Lower lobe of right lung (tissue), 2 donors: ENCODE measurements around the gene DIP2C. TPM values are rescaled to one million over a fixed set of nuclear protein-coding genes. Genes with fewer than 3 reads are reported as not detected.
"Not testable (repeated sequence)": the region's sequence is repeated elsewhere in the genome, so short reads cannot be mapped to it uniquely, and the experiment has no call there.

Source experiments
- ATAC-seq, 2 donors: fragments of 200-7000 bp; cut with Tn5 transposase; one replicate each; pipeline ENCODE4 v1.9.1; 2020 to 2022; ENCODE audit warnings: mild to moderate bottlenecking in 2 of 2, moderate library complexity in 2 of 2
- DNase-seq: peaks from one replicate; pipeline ENCODE4 v3.0.0-alpha.2; 2020
- H3K27ac ChIP-seq: fragments of 200-600 bp; one replicate; pipeline ENCODE4 v1.8.0; 2022
- H3K27me3 ChIP-seq: fragments of 200-600 bp; one replicate; pipeline ENCODE4 v1.8.0; 2022; ENCODE audit warnings: low read depth
- H3K36me3 ChIP-seq: fragments of 200-600 bp; one replicate; pipeline ENCODE4 v1.8.0; 2022; ENCODE audit warnings: mild to moderate bottlenecking
- H3K4me1 ChIP-seq: fragments of 200-600 bp; one replicate; pipeline ENCODE4 v1.8.0; 2022
- H3K4me3 ChIP-seq: fragments of 200-600 bp; one replicate; pipeline ENCODE4 v1.8.0; 2022; ENCODE audit warnings: mild to moderate bottlenecking
- H3K9me3 ChIP-seq: fragments of 200-600 bp; one replicate; pipeline ENCODE4 v1.8.0; 2022
- CTCF ChIP-seq: fragments of 200-600 bp; IDR thresholded peaks from one replicate; pipeline ENCODE4 v1.8.0; 2022; ENCODE audit warnings: antibody characterized with exemption, mild to moderate bottlenecking
- intact Hi-C: fragments of 100-400 bp; cut with DNase I; formaldehyde crosslinking; loops from one replicate; pipeline ENCODE4 v1.11.0; 2022
- total RNA-seq: library from RNA; stranded (reverse); fragmentation: NEBNext Ultra II Directional; extraction: Animal tissue kit (Norgen Biotek cat#: 25700); gene quantifications from one replicate; pipeline ENCODE4 v1.2.1, GENCODE V29; 2021
- donor health status: DM: no; HTN: yes; CAD: no; lungs with severe emphysema.

DIP2C gene
- total RNA-seq, 1 donor from 2014 or later, result 15.1 TPM

DNA sequence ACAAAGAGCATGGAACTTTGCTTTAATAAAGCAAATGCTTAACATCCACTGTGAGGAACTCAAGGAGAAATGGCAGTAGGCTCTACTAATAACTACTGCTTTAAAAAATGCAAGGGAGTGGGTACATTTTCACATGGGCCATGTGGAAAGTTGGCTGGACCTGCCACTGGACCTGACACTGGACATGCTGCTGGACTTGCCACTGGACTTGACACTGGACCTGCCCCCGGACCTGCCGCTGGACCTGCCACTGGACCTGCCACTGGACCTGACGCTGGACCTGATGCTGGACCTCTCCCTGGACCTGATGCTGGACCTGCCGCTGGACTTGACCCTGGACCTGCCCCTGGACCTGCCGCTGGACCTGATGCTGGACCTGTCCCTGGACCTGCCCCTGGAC is 32.6 kb downstream of the DIP2C start:
- no peak for ATAC-seq
- TF ChIP-seq CTCF, result no peak
- Histone ChIP-seq H3K27ac (no peak overlapping the region), H3K9me3 (no peaks in the 10 kb centered on the region), H3K36me3 (no peaks in the 10 kb centered on the region), H3K4me3 (no peak overlapping the region), H3K4me1 (peaks cover 15% of the 10 kb centered on the region), H3K27me3 (no peaks in the 10 kb centered on the region)
- DNase-seq, result no peak
- intact Hi-C loops, result no loop called here

DNA sequence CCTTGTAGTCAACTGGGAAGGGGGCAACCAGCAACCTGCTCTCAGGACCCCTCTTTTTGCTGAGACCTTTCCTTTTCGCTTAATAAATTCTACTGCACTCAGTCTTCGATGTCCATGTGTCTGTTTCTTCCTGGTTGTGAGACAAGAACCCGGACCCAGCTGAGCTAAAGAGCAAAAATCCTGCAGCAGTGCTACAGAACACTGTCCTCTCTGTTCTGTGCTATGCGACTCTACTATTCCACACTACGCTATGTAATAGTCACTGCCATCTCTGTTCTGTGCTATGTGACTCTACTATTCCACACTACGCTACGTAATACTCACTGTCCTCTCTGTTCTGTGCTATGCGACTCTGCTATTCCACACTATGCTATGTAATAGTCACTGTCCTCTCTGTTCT is 34.3 kb downstream of the DIP2C start:
- ATAC-seq (no peak), DNase-seq (no peak)
- Histone ChIP-seq H3K27ac (no peak overlapping the region), H3K36me3 (no peaks in the 10 kb centered on the region), H3K4me1 (peaks cover 23% of the 10 kb centered on the region), H3K4me3 (no peak overlapping the region), H3K27me3 (no peaks in the 10 kb centered on the region), H3K9me3 (no peaks in the 10 kb centered on the region)
- intact Hi-C loops, result no loop called here
- no peak for TF ChIP-seq CTCF

DNA sequence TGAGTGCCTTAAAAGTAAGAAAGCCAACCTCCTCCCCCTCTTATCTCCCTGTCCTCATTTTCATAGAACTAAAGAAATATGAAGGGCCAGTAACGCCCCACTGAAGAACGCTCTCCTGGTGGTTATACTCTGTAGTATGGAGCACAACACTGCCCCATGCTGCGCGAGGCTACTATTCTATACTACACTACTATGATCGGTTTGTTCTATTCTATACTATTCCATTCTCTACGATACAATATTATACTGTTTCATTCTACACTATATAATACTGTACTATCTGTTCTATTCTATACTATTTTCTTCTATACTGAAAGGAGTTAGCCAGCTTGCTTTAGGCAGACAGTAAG is 34.8 kb downstream of the DIP2C start:
- Histone ChIP-seq H3K4me1 (peaks cover 26% of the 10 kb centered on the region), H3K4me3 (no peak overlapping the region), H3K36me3 (no peaks in the 10 kb centered on the region), H3K27me3 (no peaks in the 10 kb centered on the region), H3K9me3 (no peaks in the 10 kb centered on the region), H3K27ac (no peak overlapping the region)
- DNase-seq (no peak), ATAC-seq (peak in 1 of 2 donors; percentile 22)
- TF ChIP-seq CTCF, result no peak
- intact Hi-C loops, result no loop called here

DNA sequence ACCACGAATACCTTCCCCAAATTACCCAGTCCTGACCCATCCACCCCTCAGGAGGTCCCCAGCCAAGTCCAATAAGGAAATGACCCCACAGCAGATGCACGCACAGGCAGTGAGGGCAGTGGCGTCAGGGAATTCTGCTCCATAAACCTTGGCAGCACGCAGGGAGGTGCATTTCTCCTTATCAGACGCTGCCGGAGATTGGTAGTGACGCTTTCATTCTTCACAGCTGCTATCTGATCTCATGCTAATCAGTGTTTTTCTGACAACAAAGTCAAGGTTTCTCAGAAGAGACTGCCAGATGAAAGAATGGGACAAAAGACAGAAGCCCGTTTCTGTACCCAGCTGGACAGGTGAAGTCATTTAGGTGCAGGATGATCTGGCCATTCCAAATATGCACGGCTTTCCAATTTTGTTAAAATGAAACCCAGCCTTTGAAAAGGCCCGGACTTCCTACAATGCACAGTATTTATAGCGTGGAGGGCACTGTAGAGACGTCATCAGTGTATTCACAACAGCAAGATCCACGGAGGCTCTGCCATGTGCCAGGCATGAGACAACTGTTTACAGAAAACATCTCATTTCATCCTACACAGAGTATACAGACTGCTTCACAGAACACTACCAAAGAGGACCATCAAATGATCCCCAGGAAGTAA is 35.3 kb downstream of the DIP2C start:
- Histone ChIP-seq H3K4me1 (peaks cover 24% of the 10 kb centered on the region), H3K27ac (no peak overlapping the region), H3K27me3 (no peaks in the 10 kb centered on the region), H3K9me3 (no peaks in the 10 kb centered on the region), H3K4me3 (no peak overlapping the region), H3K36me3 (no peaks in the 10 kb centered on the region)
- no peak for TF ChIP-seq CTCF
- intact Hi-C loops, result no loop called here
- DNase-seq, result no peak
- peak in 1 of 2 donors; percentile 26 for ATAC-seq

DNA sequence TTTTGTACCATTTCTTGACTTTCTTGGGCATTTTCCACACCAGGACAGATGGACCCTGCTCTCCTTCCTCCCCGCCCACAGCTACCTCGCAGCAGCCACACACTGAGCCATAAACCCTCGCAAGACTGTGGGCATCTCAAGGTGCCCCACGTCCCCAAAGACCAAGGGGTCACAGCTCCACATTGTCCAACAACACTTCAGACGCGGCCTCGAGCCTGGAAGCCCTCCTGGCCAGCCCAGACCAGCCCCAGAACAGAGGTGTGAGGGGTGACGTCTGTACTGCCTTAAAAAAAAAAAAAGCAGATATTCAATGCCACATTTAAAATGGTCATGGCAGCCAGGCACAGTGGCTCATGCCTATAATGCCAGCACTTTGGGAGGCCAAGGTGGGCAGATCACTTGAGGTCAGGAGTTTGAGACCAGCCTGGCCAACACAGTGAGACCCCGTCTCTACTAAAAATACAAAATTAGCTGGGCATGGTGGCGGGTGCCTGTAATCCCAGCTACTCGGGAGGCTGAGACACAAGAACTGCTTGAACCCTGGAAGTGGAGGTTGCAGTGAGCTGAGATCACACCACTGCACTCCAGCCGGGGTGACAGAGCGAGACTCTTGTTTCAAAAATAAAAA is 36.5 kb downstream of the DIP2C start:
- H3K27ac ChIP-seq, H3K9me3 ChIP-seq, ATAC-seq, intact Hi-C loops, H3K36me3 ChIP-seq, H3K4me3 ChIP-seq, DNase-seq, H3K27me3 ChIP-seq: not testable (repeated sequence)
- H3K4me1 ChIP-seq, result peaks cover 24% of the 10 kb centered on the region

- H3K9me3 ChIP-seq, result no peaks in the 10 kb centered on the region
- no peak overlapping the region for H3K27ac ChIP-seq
- peaks cover 24% of the 10 kb centered on the region for H3K4me1 ChIP-seq
- ATAC-seq, result no peak
- no peaks in the 10 kb centered on the region for H3K36me3 ChIP-seq
- no peak overlapping the region for H3K4me3 ChIP-seq
- DNase-seq, result no peak
- no peaks in the 10 kb centered on the region for H3K27me3 ChIP-seq
- intact Hi-C loops, result no loop called here
- no peak for TF ChIP-seq CTCF
These were observed 37.2 kb downstream of the DIP2C start for GRCh38 chr10:652233-652632.
